Muscle layer of colon (tissue), 2 donors: ENCODE results near the gene ZBED2.
"Not testable (repeated sequence)": the region's sequence is repeated elsewhere in the genome, so short reads cannot be mapped to it uniquely, and the experiment has no call there.

Experiments
- H3K27ac ChIP-seq: one replicate; pipeline ENCODE4 v1.7.0; 2013; ENCODE audit warnings: low read depth, mild to moderate bottlenecking, low read length, moderate library complexity
- H3K27me3 ChIP-seq, 2 donors: one replicate each; pipeline ENCODE4 v1.7.0; 2013; ENCODE audit warnings: low read length in 2 of 2, mild to moderate bottlenecking in 2 of 2; ENCODE audit not compliant: insufficient read depth in 2 of 2, control insufficient read depth in 1 of 2
- H3K36me3 ChIP-seq: one replicate; pipeline ENCODE4 v1.7.0; 2013; ENCODE audit warnings: mild to moderate bottlenecking, low read length; ENCODE audit not compliant: insufficient read depth
- H3K4me1 ChIP-seq: one replicate; pipeline ENCODE4 v1.7.0; 2013; ENCODE audit warnings: mild to moderate bottlenecking, low read length; ENCODE audit not compliant: insufficient read depth
- H3K4me3 ChIP-seq, 2 donors: one replicate each; pipeline ENCODE4 v1.7.0; 2013; ENCODE audit warnings: low read length in 2 of 2, low read depth in 1 of 2, mild to moderate bottlenecking in 1 of 2, moderate library complexity in 1 of 2
- H3K9ac ChIP-seq: one replicate; pipeline ENCODE4 v1.7.0; 2013; ENCODE audit warnings: low read length
- H3K9me3 ChIP-seq: one replicate; pipeline ENCODE4 v1.7.0; 2013; ENCODE audit warnings: mild to moderate bottlenecking, low read length
- donor health status: abdominal sarcoma.
- donor health status: Adenocarcinoma of cecum.

ZBED2 gene, protein sequence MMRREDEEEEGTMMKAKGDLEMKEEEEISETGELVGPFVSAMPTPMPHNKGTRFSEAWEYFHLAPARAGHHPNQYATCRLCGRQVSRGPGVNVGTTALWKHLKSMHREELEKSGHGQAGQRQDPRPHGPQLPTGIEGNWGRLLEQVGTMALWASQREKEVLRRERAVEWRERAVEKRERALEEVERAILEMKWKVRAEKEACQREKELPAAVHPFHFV

DNA sequence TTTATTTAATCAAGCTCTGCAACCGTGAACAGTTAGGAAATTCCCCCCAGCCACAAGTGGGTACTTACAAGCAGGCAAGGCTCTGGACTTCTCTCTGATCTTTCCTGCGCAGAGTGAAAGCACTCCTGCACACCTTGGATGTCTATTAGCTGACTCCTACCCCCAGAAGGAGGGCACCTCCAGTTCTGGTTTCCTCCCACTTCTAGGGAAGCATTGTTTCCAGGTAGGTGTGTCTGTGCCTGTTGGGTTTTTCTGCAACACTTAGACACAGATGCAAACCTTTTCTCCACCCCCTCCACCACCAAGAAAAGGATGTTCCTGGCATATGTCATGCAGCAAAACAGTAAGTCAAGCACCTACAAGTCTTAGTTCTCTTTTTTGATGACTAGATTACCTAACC lies at the start of gene ZBED2:
Gene ZBED2, minus strand, starts transcription at position 115 of the 400 bp plus-strand sequence. CDS start 1,145 bp downstream, outside the sequence.
- no peak within 1 kb of the TSS for H3K9ac ChIP-seq
- no peaks in the 10 kb centered on the region for H3K36me3 ChIP-seq
- no peak within 1 kb of the TSS for H3K27ac ChIP-seq
- no peaks in the 10 kb centered on the region for H3K9me3 ChIP-seq
- no peaks in the 10 kb centered on the region for H3K4me1 ChIP-seq
- H3K27me3 ChIP-seq, result no peaks in the 10 kb centered on the region
- H3K4me3 ChIP-seq, result no peak within 1 kb of the TSS

DNA sequence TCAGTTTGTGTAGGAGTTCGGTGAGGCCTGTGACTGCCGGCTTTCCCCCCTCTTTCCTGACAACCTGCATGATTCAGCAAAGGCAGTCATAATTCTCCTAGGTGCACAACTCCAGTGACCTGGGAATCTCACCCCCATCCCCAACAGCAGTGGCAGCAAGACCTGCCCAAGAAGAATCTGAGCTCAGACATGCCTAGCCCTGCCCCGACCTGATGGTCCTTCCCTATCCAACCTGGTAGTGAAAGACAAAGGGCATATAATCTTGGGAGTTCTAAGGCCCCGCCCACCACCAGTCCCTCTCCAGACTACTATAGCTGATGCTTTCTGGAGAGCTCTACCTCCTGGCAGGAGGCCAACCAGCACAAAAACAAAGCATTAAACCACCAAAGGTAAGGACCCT lies 44.2 kb upstream of the ZBED2 start:
- no peak overlapping the region for H3K27ac ChIP-seq
- no peak overlapping the region for H3K9ac ChIP-seq
- H3K4me3 ChIP-seq, result no peak overlapping the region
- H3K36me3 ChIP-seq, result no peaks in the 10 kb centered on the region
- H3K4me1 ChIP-seq, result no peaks in the 10 kb centered on the region
- no peaks in the 10 kb centered on the region for H3K27me3 ChIP-seq
- H3K9me3 ChIP-seq, result peaks cover 2% of the 10 kb centered on the region

DNA sequence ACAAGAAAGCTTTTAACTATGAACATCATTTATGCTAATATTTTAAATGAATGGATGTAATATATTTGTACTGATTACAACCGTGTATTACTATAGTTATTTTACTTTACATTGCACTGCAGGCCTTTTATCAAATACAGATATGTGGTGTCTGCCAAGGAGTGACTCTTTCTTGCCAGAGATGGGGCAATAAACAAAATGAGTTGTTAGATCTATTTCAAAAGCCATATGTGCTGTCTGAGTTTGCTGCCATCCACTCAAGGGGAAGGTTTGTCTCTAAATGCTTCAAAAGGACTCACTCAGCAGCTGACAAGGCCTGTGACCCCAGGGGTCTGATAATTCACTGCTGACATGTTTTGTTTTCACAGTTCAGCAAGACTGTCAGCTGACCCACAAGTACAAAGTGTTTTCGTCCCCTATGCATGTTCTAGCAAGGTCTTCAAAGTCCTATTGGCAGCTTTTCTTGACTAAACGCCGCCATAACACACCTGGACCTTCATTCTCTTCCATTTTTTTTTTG lies 41.3 kb upstream of the ZBED2 start:
- H3K9ac ChIP-seq, result no peak overlapping the region
- H3K9me3 ChIP-seq, result no peaks in the 10 kb centered on the region
- no peaks in the 10 kb centered on the region for H3K36me3 ChIP-seq
- no peaks in the 10 kb centered on the region for H3K4me1 ChIP-seq
- no peaks in the 10 kb centered on the region for H3K27me3 ChIP-seq
- no peak overlapping the region for H3K4me3 ChIP-seq
- no peak overlapping the region for H3K27ac ChIP-seq

DNA sequence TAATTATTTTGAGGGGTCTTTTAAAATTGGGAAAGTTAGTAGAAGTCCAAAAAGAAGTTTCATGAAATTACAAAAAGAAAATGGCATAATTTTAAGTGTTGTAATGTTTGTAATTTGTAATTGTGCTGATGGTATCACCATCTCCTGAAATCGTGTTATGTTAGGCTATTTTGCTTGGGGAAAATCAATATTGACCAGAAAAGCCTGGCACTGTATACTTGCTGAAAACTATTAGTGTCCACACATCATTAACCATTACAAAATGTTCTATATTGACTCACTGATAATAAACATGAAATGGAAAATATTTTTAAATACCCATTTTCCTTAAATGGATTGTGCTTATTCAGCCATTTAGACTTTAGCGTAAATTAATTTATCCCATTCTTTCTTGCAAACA lies 40.3 kb upstream of the ZBED2 start:
- no peaks in the 10 kb centered on the region for H3K36me3 ChIP-seq
- no peaks in the 10 kb centered on the region for H3K4me1 ChIP-seq
- no peaks in the 10 kb centered on the region for H3K9me3 ChIP-seq
- H3K9ac ChIP-seq, result no peak overlapping the region
- no peak overlapping the region for H3K27ac ChIP-seq
- H3K27me3 ChIP-seq, result no peaks in the 10 kb centered on the region
- no peak overlapping the region for H3K4me3 ChIP-seq

DNA sequence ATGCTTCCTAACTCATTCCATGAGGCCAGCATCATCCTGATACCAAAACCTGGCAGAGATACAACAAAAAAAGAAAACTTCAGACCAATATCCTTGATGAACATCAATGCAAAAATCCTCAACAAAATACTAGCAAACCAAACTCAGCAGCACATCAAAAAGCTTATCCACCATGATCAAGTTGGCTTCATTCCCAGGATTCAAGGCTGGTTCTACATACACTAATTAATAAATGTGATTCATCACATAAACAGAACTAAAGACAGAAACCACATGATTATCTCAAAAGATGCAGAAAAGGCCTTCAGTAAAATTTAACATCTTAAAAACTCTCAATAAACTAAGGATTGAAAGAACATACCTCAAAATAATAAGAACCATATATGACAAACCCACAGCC lies 35.5 kb upstream of the ZBED2 start:
- H3K36me3 ChIP-seq, H3K27me3 ChIP-seq, H3K27ac ChIP-seq, H3K9ac ChIP-seq, H3K4me3 ChIP-seq, H3K9me3 ChIP-seq, H3K4me1 ChIP-seq: not testable (repeated sequence)

DNA sequence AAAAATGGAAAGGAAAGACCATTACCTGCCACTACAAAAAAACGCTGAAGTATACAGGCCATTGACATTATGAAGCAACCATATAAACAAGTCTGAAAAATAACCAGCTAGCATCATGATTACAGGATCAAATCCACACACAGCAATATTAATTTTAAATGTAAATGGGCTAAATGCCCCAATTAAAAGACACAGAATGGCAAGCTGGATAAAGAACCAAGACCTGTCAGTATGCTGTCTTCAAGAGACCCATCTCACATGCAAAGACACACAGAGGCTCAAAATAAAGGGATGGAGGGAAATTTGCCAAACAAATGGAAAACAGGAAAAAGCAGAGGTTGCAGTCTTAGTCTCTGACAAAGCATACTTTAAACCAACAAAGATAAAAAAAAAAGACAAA lies 33.9 kb upstream of the ZBED2 start:
- not testable (repeated sequence) for H3K9ac ChIP-seq, H3K4me3 ChIP-seq, H3K9me3 ChIP-seq, H3K4me1 ChIP-seq, H3K36me3 ChIP-seq, H3K27ac ChIP-seq, H3K27me3 ChIP-seq

DNA sequence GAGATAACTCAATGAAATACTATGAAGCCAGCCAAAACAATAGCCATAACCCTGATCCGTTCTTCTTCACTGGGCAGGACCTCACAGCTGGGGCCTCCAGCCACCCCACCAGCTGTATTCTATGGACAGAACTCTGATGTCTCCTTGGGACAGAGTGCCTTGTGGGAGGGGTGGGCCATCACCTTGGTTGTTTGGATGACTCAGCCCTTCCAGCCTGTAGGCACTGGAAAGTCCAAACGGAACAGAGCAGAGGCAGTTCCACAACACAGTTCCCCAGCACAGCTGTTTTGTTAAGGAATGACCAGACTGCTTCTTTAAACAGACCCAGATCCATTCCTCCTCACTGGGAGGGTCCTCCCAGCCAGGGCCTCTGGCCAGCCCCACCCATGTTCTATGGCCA lies 31.9 kb upstream of the ZBED2 start:
- H3K4me3 ChIP-seq, result no peak overlapping the region

DNA sequence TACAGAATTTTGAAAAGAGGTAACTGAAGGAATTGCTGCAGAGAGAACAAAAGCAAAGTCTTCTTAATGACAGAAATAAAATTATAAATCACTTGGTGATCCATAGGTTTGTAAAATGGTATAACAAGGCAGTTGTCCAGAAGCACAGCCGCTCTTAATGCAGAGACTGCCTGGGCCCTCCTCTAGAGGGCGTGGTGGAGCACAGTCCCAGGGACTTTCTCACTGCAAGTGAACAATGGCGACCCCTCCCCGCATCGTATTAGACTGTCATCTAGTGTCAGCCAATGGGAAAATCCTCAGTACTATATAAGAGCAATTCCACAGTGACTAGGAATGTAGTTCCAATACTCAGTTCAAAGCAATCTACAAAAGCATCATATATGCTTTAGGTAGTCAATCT lies 26.4 kb upstream of the ZBED2 start:
- H3K9ac ChIP-seq, result no peak overlapping the region
- H3K36me3 ChIP-seq, result no peaks in the 10 kb centered on the region
- H3K4me3 ChIP-seq, result no peak overlapping the region
- no peaks in the 10 kb centered on the region for H3K4me1 ChIP-seq
- H3K27ac ChIP-seq, result no peak overlapping the region
- no peaks in the 10 kb centered on the region for H3K9me3 ChIP-seq
- no peaks in the 10 kb centered on the region for H3K27me3 ChIP-seq

More for the DNA sequence above, 31.9 kb upstream of the ZBED2 start:
- H3K36me3 ChIP-seq, result no peaks in the 10 kb centered on the region
- no peaks in the 10 kb centered on the region for H3K9me3 ChIP-seq
- H3K4me1 ChIP-seq, result no peaks in the 10 kb centered on the region
- no peaks in the 10 kb centered on the region for H3K27me3 ChIP-seq
- no peak overlapping the region for H3K27ac ChIP-seq
- H3K9ac ChIP-seq, result no peak overlapping the region

DNA sequence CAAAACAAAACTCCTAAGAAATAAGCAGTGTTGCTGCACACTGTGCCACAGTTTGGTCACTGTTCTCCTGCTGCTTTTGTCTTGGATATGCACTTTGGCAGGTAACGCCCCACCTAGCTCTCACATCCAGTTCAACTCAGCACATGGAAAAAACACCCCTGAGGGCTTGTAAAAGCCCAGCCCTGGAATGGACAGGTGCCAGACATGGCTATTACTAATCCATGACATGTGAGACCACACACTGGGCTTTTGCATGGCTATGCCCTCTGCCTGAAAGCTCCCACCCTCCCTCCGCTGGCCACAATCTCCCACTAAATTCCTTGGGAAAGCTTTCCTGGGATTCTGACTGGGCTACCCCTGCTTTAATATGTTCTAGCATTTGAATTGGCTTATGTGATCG lies 24.7 kb upstream of the ZBED2 start:
- no peak overlapping the region for H3K9ac ChIP-seq
- H3K4me1 ChIP-seq, result no peaks in the 10 kb centered on the region
- H3K27ac ChIP-seq, result no peak overlapping the region
- H3K36me3 ChIP-seq, result no peaks in the 10 kb centered on the region
- no peaks in the 10 kb centered on the region for H3K27me3 ChIP-seq
- H3K9me3 ChIP-seq, result no peaks in the 10 kb centered on the region
- no peak overlapping the region for H3K4me3 ChIP-seq

DNA sequence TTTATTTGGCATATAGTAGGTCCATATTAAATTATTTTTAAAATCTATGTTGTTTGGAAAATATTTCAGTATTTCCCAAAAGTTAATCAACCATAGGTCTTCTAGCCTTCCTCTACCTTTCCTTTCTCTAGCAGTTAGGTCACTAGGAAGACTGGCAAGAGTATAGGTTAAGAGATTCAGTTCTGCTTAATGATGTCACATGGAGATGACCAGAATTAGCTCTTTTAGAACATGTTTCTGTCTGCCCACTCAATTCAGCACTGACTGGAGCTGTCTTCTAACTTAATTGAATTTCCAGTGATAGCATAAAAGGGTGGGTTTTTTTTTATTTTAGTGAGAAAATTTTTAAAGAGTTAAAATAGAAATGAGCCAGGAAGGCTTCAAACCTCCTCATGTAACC lies 23.8 kb upstream of the ZBED2 start:
- no peaks in the 10 kb centered on the region for H3K9me3 ChIP-seq
- H3K27ac ChIP-seq, result no peak overlapping the region
- no peaks in the 10 kb centered on the region for H3K27me3 ChIP-seq
- H3K36me3 ChIP-seq, result no peaks in the 10 kb centered on the region
- H3K4me3 ChIP-seq, result no peak overlapping the region
- no peaks in the 10 kb centered on the region for H3K4me1 ChIP-seq
- H3K9ac ChIP-seq, result no peak overlapping the region

DNA sequence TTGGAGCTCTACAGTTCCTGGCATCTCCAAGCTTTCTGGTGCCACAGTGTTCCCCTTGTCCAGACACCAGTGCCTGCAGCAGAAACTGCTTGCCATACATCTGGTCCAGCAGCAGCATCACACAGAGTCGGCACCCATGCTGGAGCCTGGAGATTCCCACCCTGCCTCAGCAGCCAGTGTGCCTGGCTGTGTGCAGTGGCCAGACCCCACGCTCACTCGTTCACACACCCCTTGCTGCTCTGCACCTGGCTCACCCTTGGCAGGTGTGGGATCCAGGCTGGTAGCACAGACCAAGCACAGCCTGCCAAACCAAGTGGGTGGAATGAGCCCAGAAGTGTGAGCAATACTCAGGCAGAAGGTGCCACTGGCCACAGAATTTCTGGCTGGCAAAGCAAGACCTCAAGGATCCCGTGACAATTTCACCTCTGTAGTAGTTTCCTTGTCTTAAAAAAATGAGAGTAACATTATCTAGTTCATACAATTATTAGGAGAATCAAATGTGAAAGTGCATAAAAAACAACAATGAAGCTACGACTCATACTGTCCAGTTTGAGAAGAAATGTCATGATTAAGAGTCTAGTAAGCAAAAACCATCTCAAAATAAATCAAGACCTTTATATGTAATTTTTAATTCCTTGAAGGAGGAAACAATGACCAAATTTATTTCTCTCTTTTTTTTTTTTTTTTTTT lies 22.9 kb upstream of the ZBED2 start:
- Histone ChIP-seq H3K4me3 (no peak overlapping the region), H3K4me1 (no peaks in the 10 kb centered on the region)

DNA sequence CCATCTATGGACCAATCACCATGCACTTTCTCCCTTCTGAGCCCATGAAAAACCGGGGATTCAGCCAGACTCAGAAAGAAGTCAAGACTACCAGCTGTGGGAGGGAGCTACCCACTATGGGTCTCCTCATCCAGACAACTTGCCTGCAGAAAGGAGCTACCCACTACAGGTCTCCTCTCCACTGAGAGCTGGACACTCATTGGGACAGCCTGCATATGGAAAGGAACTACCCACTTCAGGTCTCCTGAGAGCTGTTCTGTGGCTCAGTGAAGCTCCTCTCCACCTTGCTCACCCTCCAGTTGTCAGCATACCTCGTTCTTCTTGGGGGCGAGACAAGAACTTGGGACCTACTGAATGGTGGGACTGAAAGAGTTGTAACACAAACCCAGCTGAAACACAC lies 22.3 kb upstream of the ZBED2 start:
- no peaks in the 10 kb centered on the region for H3K4me1 ChIP-seq
- no peak overlapping the region for H3K4me3 ChIP-seq
- no peak overlapping the region for H3K27ac ChIP-seq
- no peak overlapping the region for H3K9ac ChIP-seq
- no peaks in the 10 kb centered on the region for H3K9me3 ChIP-seq
- H3K27me3 ChIP-seq, result no peaks in the 10 kb centered on the region
- H3K36me3 ChIP-seq, result no peaks in the 10 kb centered on the region

More for the DNA sequence above, 22.9 kb upstream of the ZBED2 start:
- Histone ChIP-seq H3K36me3 (no peaks in the 10 kb centered on the region), H3K27ac (no peak overlapping the region), H3K9me3 (no peaks in the 10 kb centered on the region), H3K9ac (no peak overlapping the region), H3K27me3 (no peaks in the 10 kb centered on the region)
